ENCODE measurements around the gene TMEM119. TPM values are rescaled to one million over a fixed set of nuclear protein-coding genes. Genes with fewer than 3 reads are reported as not detected.

TMEM119 gene
- total RNA-seq, 1 experiment from 2014 or later: not detected

- CTCF ChIA-PET: interaction anchor here (0.8 to 1.1 kb wide), 2 partner anchors 55 to 107 kb away, joined by 5 to 6 read pairs; no protein-coding TSS in a partner anchor
Observed at GRCh38 chr12:108562348-108563135, 35.3 kb downstream of the TMEM119 start, which contains the start of gene ISCU. Gene ISCU, plus strand, starts transcription at chr12:108562596. Its CDS starts 27 bp downstream, at chr12:108562623.

More at GRCh38 chr12:108562348-108563135, 35.3 kb downstream of the TMEM119 start, which contains the start of gene ISCU:
- peak within 1 kb of the TSS; percentile 100 for H3K4me3 ChIP-seq (ENCODE audit: low read depth in 2 of 2, low read length in 2 of 2)
- H3K4me1 ChIP-seq (ENCODE audit: control insufficient read depth, insufficient read depth, low read length): peaks cover 35% of the 10 kb centered on the region
- peak; percentile 89 for ATAC-seq
- H3K27ac ChIP-seq (ENCODE audit: low read length): peak within 1 kb of the TSS; percentile 99
- TF ChIP-seq POLR2AphosphoS5 (IDR thresholded peaks at IDR 0.05; ENCODE audit: low read depth, low read length): peak; percentile 67
- no peak for TF ChIP-seq TCF7L2 (IDR thresholded peaks at IDR 0.05; ENCODE audit: low read depth, low read length)
- no peak; a peak in 1 of 4 replicates for TF ChIP-seq REST (IDR thresholded peaks at IDR 0.05; ENCODE audit: insufficient read depth in 1 of 2, low read depth in 2 of 2, low read length in 1 of 2)
- peak; percentile 23 for TF ChIP-seq SIN3A (IDR thresholded peaks at IDR 0.05; ENCODE audit: borderline replicate concordance, insufficient read depth, low read depth, low read length)
- TF ChIP-seq CTCF (IDR thresholded peaks at IDR 0.05): no peak
- intact Hi-C loops (cut with micrococcal nuclease; ENCODE audit: unreplicated experiment) (loop anchor here (1.0 to 5.0 kb wide), 2 partner anchors 56 to 530 kb away; partner anchors contain the start of gene ALKBH2), in situ Hi-C loops (cut with HindIII; ENCODE audit: low pct_unique_long_range_greater_than_20kb, low sequenced_read_pairs) (no loop called here)
- no TSS peak for BruUV-seq (replicated peaks)
- no peaks in the 10 kb centered on the region for H3K27me3 ChIP-seq (ENCODE audit: control insufficient read depth, insufficient read depth, low read length)
- POLR2A ChIA-PET: no interaction called here
- H3K36me3 ChIP-seq (ENCODE audit: control insufficient read depth, insufficient read depth, low read length): peaks cover 34% of the 10 kb centered on the region
- H3K9me3 ChIP-seq (ENCODE audit: control insufficient read depth, insufficient read depth, low read depth, low read length): no peaks in the 10 kb centered on the region
- peak; percentile 77 for DNase-seq (ENCODE audit: low read depth, low spot score)

Data from Panc1 (cell line).